GM13976 (cell line): Measurements from ENCODE around the gene SPOCK1.

Source experiments
- DNase-seq: peaks from one replicate; pipeline ENCODE4 v3.0.0; 2012; ENCODE audit warnings: low spot score
- in situ Hi-C: fragments of 300-500 bp; cut with MboI; formaldehyde crosslinking; loops from one replicate; pipeline ENCODE4 v1.12.0; 2022; ENCODE audit warnings: low sequenced_read_pairs, mixed read lengths, inconsistent platforms; ENCODE audit not compliant: unreplicated experiment
- TF ChIP-seq, protein P1 (sequence below): IDR thresholded peaks from 2 replicates; pipeline ENCODE4 v1.5.1; 2012; ENCODE audit warnings: borderline replicate concordance, mild to moderate bottlenecking; ENCODE audit not compliant: insufficient read depth; ENCODE audit errors: extremely low read depth, missing control alignments, control extremely low read depth

The SPOCK1 gene

GRCh38 chr5:137200906-137201700, 298.0 kb downstream of the SPOCK1 start:
- in situ Hi-C loops: no loop called here
- DNase-seq: no peak

GRCh38 chr5:137199966-137200365, 299.2 kb downstream of the SPOCK1 start:
- in situ Hi-C loops: no loop called here
- TF ChIP-seq, protein P1, sequence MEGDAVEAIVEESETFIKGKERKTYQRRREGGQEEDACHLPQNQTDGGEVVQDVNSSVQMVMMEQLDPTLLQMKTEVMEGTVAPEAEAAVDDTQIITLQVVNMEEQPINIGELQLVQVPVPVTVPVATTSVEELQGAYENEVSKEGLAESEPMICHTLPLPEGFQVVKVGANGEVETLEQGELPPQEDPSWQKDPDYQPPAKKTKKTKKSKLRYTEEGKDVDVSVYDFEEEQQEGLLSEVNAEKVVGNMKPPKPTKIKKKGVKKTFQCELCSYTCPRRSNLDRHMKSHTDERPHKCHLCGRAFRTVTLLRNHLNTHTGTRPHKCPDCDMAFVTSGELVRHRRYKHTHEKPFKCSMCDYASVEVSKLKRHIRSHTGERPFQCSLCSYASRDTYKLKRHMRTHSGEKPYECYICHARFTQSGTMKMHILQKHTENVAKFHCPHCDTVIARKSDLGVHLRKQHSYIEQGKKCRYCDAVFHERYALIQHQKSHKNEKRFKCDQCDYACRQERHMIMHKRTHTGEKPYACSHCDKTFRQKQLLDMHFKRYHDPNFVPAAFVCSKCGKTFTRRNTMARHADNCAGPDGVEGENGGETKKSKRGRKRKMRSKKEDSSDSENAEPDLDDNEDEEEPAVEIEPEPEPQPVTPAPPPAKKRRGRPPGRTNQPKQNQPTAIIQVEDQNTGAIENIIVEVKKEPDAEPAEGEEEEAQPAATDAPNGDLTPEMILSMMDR: no peak
- DNase-seq: no peak

More at GRCh38 chr5:137200906-137201700, 298.0 kb downstream of the SPOCK1 start:
- TF ChIP-seq, protein P1: no peak

GRCh38 chr5:137199201-137199600, 299.9 kb downstream of the SPOCK1 start:
- DNase-seq: no peak
- TF ChIP-seq, protein P1: no peak
- in situ Hi-C loops: no loop called here

DNA sequence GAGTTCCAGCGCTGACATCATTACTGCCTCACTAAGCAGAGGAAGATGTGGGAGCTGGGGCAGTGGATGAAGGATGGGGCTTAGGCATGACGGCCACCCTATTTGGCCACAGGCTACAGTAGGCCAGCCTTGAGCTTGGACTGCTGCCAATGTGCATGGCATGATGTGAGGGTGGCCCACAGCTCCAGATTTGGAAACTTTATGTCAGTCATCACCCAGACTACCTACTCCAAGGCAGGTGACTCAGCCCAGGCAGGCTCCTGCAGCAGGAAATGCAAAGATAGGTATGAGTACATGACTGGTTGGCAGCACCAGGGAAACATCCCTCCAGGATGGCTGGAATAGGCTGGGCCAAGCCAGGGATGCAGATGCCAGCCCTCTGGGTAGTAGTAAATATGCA, 303.6 kb downstream of the SPOCK1 start:
- DNase-seq: no peak
- TF ChIP-seq, protein P1: no peak
- in situ Hi-C loops: no loop called here

GRCh38 chr5:137194300-137194699, 304.8 kb downstream of the SPOCK1 start:
- TF ChIP-seq, protein P1: no peak
- in situ Hi-C loops: no loop called here
- no peak for DNase-seq

DNA sequence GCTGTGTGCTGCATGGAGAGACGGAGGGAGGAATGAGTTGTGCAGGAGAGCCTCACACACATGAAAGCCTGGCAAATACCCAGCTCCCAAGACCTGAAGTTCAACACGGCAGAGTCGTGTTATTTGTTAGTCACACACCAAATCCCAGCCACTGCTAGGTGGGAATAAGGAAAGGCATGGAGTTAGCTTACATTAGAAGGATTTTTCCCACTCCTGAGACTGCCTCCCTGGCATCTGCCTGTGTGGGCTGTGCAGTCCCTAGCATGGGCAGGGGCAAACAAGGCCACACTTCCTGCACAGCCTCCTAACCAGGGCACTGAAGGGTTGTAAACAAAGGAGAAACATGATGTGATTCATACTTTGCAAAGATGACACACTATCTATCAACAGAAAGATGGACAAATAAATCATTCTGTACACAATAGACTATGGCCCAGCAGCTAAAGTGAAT, 306.8 kb downstream of the SPOCK1 start:
- in situ Hi-C loops: no loop called here
- TF ChIP-seq, protein P1: no peak
- DNase-seq: no peak
